Bronchial epithelial cell (primary cell): ENCODE results near the gene GAST. TPM values are rescaled to one million over a fixed set of nuclear protein-coding genes. Genes with fewer than 3 reads are reported as not detected.

Experiments
- DNase-seq: peaks from one replicate; pipeline ENCODE4 v3.0.0-alpha.2; 2010; ENCODE audit warnings: low read depth
- FAIRE-seq: peaks from 2 replicates; lab custom pipeline; 2011; peaks lifted over from hg19 to GRCh38; lab: Jason Lieb, UNC
- H3K27me3 ChIP-seq: 2 replicates; pipeline ENCODE4 v1.5.1; 2011; ENCODE audit warnings: low read length; ENCODE audit not compliant: control insufficient read depth, insufficient read depth
- H3K36me3 ChIP-seq: 2 replicates; pipeline ENCODE4 v1.5.1; 2011; ENCODE audit warnings: low read length; ENCODE audit not compliant: control insufficient read depth, insufficient read depth
- H3K4me3 ChIP-seq: 2 replicates; pipeline ENCODE4 v1.5.1; 2011; ENCODE audit warnings: mild to moderate bottlenecking, low read depth, low read length, control low read depth
- CTCF ChIP-seq: IDR thresholded peaks from 2 replicates; pipeline ENCODE4 v1.5.1; 2011; ENCODE audit warnings: mild to moderate bottlenecking, moderate library complexity, low read length, control low read depth, inconsistent platforms; ENCODE audit not compliant: insufficient read depth, severe bottlenecking
- total RNA-seq: library from RNA; depleted of rRNA; stranded (reverse); fragments of >200 nt; gene quantifications from 2 replicates; pipeline ENCODE4 v1.2.1, GENCODE V29; 2014

GAST gene
- total RNA-seq = 0.90 TPM in 1 of 2 replicates, not detected in the other

- FAIRE-seq (peak; percentile 47), DNase-seq (no peak)
- no peaks in the 10 kb centered on the region for H3K36me3 ChIP-seq
- no peak within 1 kb of the TSS for H3K4me3 ChIP-seq
- no peaks in the 10 kb centered on the region for H3K27me3 ChIP-seq
- no peak for TF ChIP-seq CTCF
These were observed at the start of gene GAST for GRCh38 chr17:41711669-41712400. Gene GAST (plus strand): TSS chr17:41712331. CDS start chr17:41715437, 3,106 bp downstream.

GRCh38 chr17:41663451-41664171, 48.5 kb upstream of the GAST start:
- FAIRE-seq = peak; percentile 84
- TF ChIP-seq CTCF = no peak
- Histone ChIP-seq H3K36me3 (no peaks in the 10 kb centered on the region), H3K4me3 (no peak overlapping the region), H3K27me3 (no peaks in the 10 kb centered on the region)
- peak; percentile 93 for DNase-seq

GRCh38 chr17:41664172-41664457, 48.0 kb upstream of the GAST start:
- H3K4me3 ChIP-seq = no peak overlapping the region
- no peak for FAIRE-seq
- no peak for DNase-seq
- H3K27me3 ChIP-seq = no peaks in the 10 kb centered on the region
- no peaks in the 10 kb centered on the region for H3K36me3 ChIP-seq
- no peak for TF ChIP-seq CTCF

- DNase-seq = no peak
- Histone ChIP-seq H3K36me3 (no peaks in the 10 kb centered on the region), H3K27me3 (no peaks in the 10 kb centered on the region), H3K4me3 (peak overlapping the region; percentile 37)
- TF ChIP-seq CTCF = no peak
- no peak for FAIRE-seq
These were observed 47.3 kb upstream of the GAST start for GRCh38 chr17:41664587-41665565.

GRCh38 chr17:41665566-41666236, 46.4 kb upstream of the GAST start:
- peak; percentile 98 for TF ChIP-seq CTCF
- no peaks in the 10 kb centered on the region for H3K27me3 ChIP-seq
- DNase-seq (peak; percentile 77), FAIRE-seq (no peak)
- peak overlapping the region; percentile 37 for H3K4me3 ChIP-seq
- no peaks in the 10 kb centered on the region for H3K36me3 ChIP-seq
